ENCODE results near the gene CORO6.

The CORO6 gene

GRCh38 chr17:29571883-29572681 lies 50.6 kb downstream of the CORO6 start:
- DNase-seq: peak in 3 of 10 donors; percentile 64 to 82 (median 77)

DNA sequence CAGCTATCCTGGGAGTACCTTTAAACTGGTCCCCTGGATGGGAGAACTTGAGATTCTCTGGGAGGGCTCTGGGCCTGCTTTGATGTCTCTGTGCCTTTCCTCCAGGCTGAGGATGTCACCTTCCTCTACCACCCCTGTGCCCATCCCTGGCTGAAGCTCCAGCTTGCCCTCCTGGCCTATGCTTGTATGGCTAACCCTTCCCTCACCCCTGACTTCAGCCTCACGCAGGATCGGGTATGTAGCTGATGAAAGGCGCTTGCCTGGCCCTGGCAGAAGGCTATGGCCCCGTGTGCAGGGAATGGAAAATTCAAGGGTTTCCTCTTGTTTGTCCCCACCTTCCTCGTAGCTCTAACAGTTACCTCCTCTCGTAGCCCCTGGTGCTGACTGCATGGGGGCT lies 51.2 kb downstream of the CORO6 start:
- intact Hi-C loops (cut with DNase I): no loop called here

More at GRCh38 chr17:29571883-29572681, 50.6 kb downstream of the CORO6 start:
- intact Hi-C loops (cut with DNase I): loop anchor here (1.0 kb wide), 1 partner anchor 200 kb away; no protein-coding TSS in a partner anchor

GRCh38 chr17:29570521-29570920 lies 52.2 kb downstream of the CORO6 start:
- DNase-seq: peak in 2 of 10 donors; percentile 52 to 62
- intact Hi-C loops (cut with DNase I): no loop called here

More for the DNA sequence above, 51.2 kb downstream of the CORO6 start:
- peak in 2 of 10 donors; percentile 24 to 55 for DNase-seq

DNA sequence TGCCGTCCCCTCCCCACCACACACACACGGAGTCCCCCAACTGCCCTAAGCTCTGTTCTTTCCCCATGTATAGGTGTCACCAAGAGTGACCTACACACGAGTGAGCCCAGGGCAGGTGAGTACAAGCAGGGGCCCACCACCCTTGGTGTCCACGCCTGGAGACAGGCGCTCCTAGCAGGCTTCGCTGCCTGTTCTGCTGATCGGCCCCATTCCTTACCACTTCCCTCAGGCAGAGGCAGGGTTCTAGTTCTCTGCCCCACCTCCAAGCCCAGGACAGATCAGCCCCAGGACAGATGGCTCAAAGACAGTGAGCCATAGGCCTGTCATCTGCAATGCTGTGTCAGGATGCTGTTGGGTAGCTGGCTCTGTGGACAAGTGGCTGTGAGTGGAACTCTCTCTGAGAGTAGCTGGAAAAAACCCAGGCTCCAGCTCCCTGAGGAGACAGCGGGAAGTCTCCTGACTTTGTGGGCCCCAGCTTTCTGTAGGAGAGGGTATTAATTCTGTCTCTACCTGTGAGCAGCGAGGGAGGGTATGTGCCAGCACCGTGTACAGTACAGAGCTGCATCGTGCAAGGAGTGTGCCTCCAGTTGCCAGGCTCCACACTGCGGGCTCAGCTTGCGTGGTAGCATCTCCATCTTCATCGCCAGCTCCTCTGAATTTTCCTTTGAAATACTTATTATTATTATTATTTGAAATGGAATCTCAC lies 53.3 kb downstream of the CORO6 start:
- DNase-seq: peak in 2 of 10 donors; percentile 55 to 82
- intact Hi-C loops (cut with DNase I): no loop called here

GRCh38 chr17:29568331-29569244 lies 54.1 kb downstream of the CORO6 start, which contains the start of gene TP53I13:
Gene TP53I13 (plus strand): TSS chr17:29568701. CDS start chr17:29568759, 58 bp downstream.
- intact Hi-C loops (cut with DNase I): no loop called here
- peak; percentile 64 to 95 (median 75) for DNase-seq

- intact Hi-C loops (cut with DNase I): no loop called here
- DNase-seq: peak in 5 of 10 donors; percentile 57 to 93 (median 87)
Measured at GRCh38 chr17:29567554-29568330, 55.0 kb downstream of the CORO6 start.

- intact Hi-C loops (cut with DNase I): no loop called here
Measured at GRCh38 chr17:29567304-29567553, 55.5 kb downstream of the CORO6 start.

DNA sequence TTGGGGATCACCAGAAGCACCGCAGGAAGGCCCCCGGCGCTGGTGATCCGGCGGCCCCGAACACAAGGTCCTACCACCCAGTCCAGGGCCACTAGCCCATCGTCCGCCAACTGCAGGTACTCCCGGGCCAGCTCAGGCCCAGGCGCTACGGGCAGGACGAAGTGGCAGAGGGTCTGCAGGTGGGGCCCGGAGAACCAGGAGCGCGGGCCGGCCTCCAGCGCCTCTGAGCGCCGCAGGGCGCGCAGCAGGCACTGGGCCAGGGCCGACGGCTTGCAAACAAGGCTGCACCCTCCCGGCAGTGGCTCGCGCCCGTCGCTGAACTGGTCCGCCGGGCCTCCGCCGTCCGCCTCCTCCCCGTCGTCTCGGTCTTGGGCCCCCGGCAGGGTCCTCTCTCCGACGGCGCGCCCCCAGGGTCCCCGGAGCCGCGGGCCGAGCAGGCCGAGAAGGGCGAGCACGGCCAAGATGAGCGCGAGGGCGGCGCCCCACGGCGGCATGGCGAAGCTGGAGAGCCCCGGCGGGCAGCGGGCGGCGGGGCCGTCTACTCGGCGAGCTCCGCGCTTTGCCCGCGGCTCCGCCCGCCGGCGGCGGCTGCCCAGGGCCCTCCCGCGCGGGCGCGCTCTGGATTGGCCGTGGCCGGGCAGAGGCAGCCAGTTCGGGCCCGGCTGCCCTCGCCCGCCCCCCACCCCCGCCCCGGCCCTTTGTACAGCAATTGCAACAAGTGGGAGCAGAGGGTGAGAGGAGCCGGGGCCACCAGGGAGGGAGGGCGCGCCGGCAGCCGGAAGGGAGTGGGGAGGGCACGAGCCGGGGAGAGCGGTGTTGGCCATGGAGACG lies 56.0 kb downstream of the CORO6 start, which contains the start of gene ABHD15:
ABHD15 (minus strand) TSS at position 565 of the 831 bp plus-strand sequence; CDS start at position 494, 71 bp downstream.
- peak in 5 of 10 donors; percentile 36 to 92 (median 80) for DNase-seq
- intact Hi-C loops (cut with DNase I): no loop called here

More at GRCh38 chr17:29567304-29567553, 55.5 kb downstream of the CORO6 start:
- DNase-seq: no peak

- peak in 2 of 10 donors; percentile 81 to 85 for DNase-seq
- intact Hi-C loops (cut with DNase I): no loop called here
Measured at GRCh38 chr17:29565643-29566472, 56.9 kb downstream of the CORO6 start.
